ENCODE results near the gene PASK.

PASK gene

DNA sequence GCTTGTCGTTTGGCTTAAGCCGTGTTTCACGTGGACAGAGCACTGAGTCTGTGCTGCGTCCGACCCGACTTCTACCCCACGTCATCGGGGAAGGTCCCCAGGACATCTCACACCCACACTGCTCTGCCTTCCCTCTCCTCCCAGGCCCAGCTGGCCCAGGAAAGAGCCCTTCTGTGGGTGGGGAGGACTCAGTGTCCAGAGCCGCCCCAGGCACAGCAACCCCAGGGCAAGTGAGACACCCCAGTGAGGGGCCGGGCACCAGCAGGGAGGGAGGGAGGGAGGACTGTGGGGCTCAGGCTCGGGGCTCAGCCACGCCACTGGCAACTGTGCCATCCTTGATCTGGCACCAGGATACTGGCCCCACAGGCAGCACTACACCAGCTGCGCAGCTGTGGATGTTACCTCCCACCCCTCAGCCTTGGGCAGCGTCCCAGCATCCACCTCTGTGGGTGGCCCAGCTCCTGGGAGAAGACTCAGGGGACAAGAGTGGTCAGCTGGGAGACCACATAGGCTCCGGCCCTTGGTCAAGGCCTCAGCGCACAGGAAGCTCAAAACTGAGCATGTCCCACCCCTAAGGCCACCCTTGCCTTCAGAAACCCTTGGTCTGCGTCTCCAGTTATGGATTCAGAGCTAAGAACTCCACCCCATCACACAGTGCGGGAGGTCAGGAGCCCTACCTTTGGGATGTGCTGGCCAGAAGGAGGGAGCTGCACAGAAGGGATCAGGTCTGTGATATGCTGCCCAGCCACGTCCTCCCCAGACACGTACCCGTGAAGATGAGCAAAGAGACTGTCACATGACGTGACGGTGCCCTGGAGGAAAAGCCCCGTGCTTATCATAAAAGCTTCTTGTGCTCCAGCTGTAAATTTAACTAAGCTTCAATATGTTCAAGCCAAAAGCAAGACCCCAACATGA is 11.7 kb downstream of the PASK start:
- DNase-seq (ENCODE audit: extremely low spot score): no peak
- ChIA-PET POLR2A (interaction anchor here (1.4 kb wide), 1 partner anchor 12 kb away, joined by 6 read pairs; the partner anchor contains the start of gene PASK), CTCF (no interaction called here)
- no peak for TF ChIP-seq BHLHE40 (IDR thresholded peaks at IDR 0.05; ENCODE audit: borderline replicate concordance)
- TF ChIP-seq CTBP1 (IDR thresholded peaks at IDR 0.05; ENCODE audit: borderline replicate concordance): no peak
- no peak for TF ChIP-seq ELF4 (IDR thresholded peaks at IDR 0.05)
- no peak for TF ChIP-seq FOXA1 (IDR thresholded peaks at IDR 0.05)
- no peak for TF ChIP-seq PKNOX1 (IDR thresholded peaks at IDR 0.05)
- no peak for TF ChIP-seq SUZ12 (IDR thresholded peaks at IDR 0.05)
- TF ChIP-seq L3MBTL2 (conservative IDR thresholded peaks at IDR 0.05): no peak
- TF ChIP-seq ARNT (IDR thresholded peaks at IDR 0.05): no peak
- no peak for TF ChIP-seq LEF1 (IDR thresholded peaks at IDR 0.05; ENCODE audit: borderline replicate concordance)
- no peak for TF ChIP-seq HDGF (IDR thresholded peaks at IDR 0.05; ENCODE audit: borderline replicate concordance)

DNA sequence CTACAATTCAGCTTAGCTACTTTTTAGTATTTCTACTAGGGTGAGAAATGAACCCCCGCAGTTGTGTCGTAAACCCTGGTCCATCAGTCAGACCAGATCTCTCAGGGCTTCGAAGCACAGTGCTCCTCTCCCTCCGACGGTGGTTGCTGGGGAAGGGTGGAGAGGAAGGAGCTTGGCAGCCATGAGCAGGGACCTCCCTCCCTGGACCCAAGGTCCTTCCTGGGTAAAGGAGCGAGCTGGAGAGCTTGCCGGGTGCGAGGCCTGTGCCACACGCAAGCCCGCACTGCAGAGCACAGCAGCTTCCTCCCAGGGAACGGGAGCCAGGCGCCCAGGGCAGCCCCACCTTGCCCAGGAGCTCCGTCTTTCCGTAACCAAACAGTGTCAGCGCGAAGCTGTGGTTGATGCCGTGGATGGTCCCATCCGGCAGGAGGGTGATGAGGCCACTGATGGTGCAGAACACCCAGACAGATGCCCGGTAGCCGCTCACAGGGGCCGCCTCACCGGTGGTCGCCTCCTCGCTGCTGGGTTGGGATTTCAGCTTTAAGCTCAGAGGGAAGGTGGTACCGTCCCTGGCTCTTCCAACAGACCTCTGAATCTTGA is 12.5 kb downstream of the PASK start:
- DNase-seq (ENCODE audit: extremely low spot score): no peak
- no peak for TF ChIP-seq SUZ12 (IDR thresholded peaks at IDR 0.05)
- no peak for TF ChIP-seq HDGF (IDR thresholded peaks at IDR 0.05; ENCODE audit: borderline replicate concordance)
- TF ChIP-seq CTBP1 (IDR thresholded peaks at IDR 0.05; ENCODE audit: borderline replicate concordance): no peak
- no peak for TF ChIP-seq SP1 (IDR thresholded peaks at IDR 0.05)
- no peak for TF ChIP-seq NFRKB (IDR thresholded peaks at IDR 0.05)
- TF ChIP-seq ZNF384 (IDR thresholded peaks at IDR 0.05): no peak
- no peak for TF ChIP-seq FOXK2 (IDR thresholded peaks at IDR 0.05)
- no peak for TF ChIP-seq L3MBTL2 (conservative IDR thresholded peaks at IDR 0.05)
- TF ChIP-seq BHLHE40 (IDR thresholded peaks at IDR 0.05; ENCODE audit: borderline replicate concordance): no peak
- no peak for TF ChIP-seq TARDBP (IDR thresholded peaks at IDR 0.05)
- ChIA-PET CTCF (no interaction called here), POLR2A (interaction anchor here (1.4 kb wide), 1 partner anchor 13 kb away, joined by 6 read pairs; the partner anchor contains the start of gene PASK)

DNA sequence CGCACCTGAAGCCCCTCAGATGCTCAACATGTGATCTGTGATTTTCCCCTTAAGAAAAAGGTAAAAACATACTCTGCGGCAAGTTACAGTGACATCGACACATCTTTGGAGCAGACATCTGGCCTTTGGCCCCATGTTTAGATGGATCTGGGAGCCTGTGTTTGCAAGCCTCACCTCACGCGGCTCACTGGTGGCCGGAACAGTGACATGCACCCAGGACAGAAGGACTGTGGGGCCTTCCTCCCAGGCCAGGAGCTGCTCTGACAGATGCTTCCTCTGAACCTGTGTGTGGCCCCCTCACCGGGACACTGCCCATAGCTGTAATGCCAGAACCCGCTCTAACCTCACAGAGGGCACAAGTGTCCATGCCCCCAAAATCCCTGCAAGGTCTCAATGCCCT is 13.1 kb downstream of the PASK start:
- TF ChIP-seq SP1 (IDR thresholded peaks at IDR 0.05) (no peak), TARDBP (IDR thresholded peaks at IDR 0.05) (no peak), PKNOX1 (IDR thresholded peaks at IDR 0.05) (no peak), HDGF (IDR thresholded peaks at IDR 0.05; ENCODE audit: borderline replicate concordance) (no peak), L3MBTL2 (conservative IDR thresholded peaks at IDR 0.05) (no peak), LEF1 (IDR thresholded peaks at IDR 0.05; ENCODE audit: borderline replicate concordance) (no peak), BHLHE40 (IDR thresholded peaks at IDR 0.05; ENCODE audit: borderline replicate concordance) (no peak), FOXA1 (IDR thresholded peaks at IDR 0.05) (no peak), FOXM1 (IDR thresholded peaks at IDR 0.05; ENCODE audit: borderline replicate concordance) (no peak)
- DNase-seq (ENCODE audit: extremely low spot score): no peak
- ChIA-PET POLR2A (no interaction called here), CTCF (no interaction called here)

GRCh38 chr2:241135737-241136136 is 13.5 kb downstream of the PASK start:
- CTCF ChIA-PET: no interaction called here
- POLR2A ChIA-PET: no interaction called here
- no peak for TF ChIP-seq L3MBTL2 (conservative IDR thresholded peaks at IDR 0.05)
- TF ChIP-seq ELF4 (IDR thresholded peaks at IDR 0.05): no peak
- TF ChIP-seq TARDBP (IDR thresholded peaks at IDR 0.05): no peak
- TF ChIP-seq FOXM1 (IDR thresholded peaks at IDR 0.05; ENCODE audit: borderline replicate concordance): no peak
- no peak for TF ChIP-seq LEF1 (IDR thresholded peaks at IDR 0.05; ENCODE audit: borderline replicate concordance)
- TF ChIP-seq FOXA1 (IDR thresholded peaks at IDR 0.05): no peak
- TF ChIP-seq SUZ12 (IDR thresholded peaks at IDR 0.05): no peak
- TF ChIP-seq HDGF (IDR thresholded peaks at IDR 0.05; ENCODE audit: borderline replicate concordance): no peak
- no peak for TF ChIP-seq BHLHE40 (IDR thresholded peaks at IDR 0.05; ENCODE audit: borderline replicate concordance)
- TF ChIP-seq PKNOX1 (IDR thresholded peaks at IDR 0.05): no peak
- no peak for TF ChIP-seq CTBP1 (IDR thresholded peaks at IDR 0.05; ENCODE audit: borderline replicate concordance)
- no peak for TF ChIP-seq ZNF384 (IDR thresholded peaks at IDR 0.05)
- TF ChIP-seq NFRKB (IDR thresholded peaks at IDR 0.05): no peak
- no peak for TF ChIP-seq FOXK2 (IDR thresholded peaks at IDR 0.05)
- TF ChIP-seq ARNT (IDR thresholded peaks at IDR 0.05): no peak
- no peak for TF ChIP-seq SP1 (IDR thresholded peaks at IDR 0.05)
- no peak for DNase-seq (ENCODE audit: extremely low spot score)

- ChIA-PET POLR2A (no interaction called here), CTCF (interaction anchor here (0.8 kb wide), 1 partner anchor 151 kb away, joined by 3 read pairs; no protein-coding TSS in a partner anchor)
- no peak for DNase-seq (ENCODE audit: extremely low spot score)
- TF ChIP-seq ELF4 (IDR thresholded peaks at IDR 0.05): no peak
- no peak for TF ChIP-seq LEF1 (IDR thresholded peaks at IDR 0.05; ENCODE audit: borderline replicate concordance)
- no peak for TF ChIP-seq BHLHE40 (IDR thresholded peaks at IDR 0.05; ENCODE audit: borderline replicate concordance)
- TF ChIP-seq FOXM1 (IDR thresholded peaks at IDR 0.05; ENCODE audit: borderline replicate concordance): no peak
- TF ChIP-seq SP1 (IDR thresholded peaks at IDR 0.05): no peak
- TF ChIP-seq NFRKB (IDR thresholded peaks at IDR 0.05): no peak
- TF ChIP-seq FOXA1 (IDR thresholded peaks at IDR 0.05): no peak
- no peak for TF ChIP-seq TARDBP (IDR thresholded peaks at IDR 0.05)
- TF ChIP-seq L3MBTL2 (conservative IDR thresholded peaks at IDR 0.05): no peak
- TF ChIP-seq ZNF384 (IDR thresholded peaks at IDR 0.05): no peak
- TF ChIP-seq PKNOX1 (IDR thresholded peaks at IDR 0.05): no peak
- no peak for TF ChIP-seq ARNT (IDR thresholded peaks at IDR 0.05)
Measured at GRCh38 chr2:241134711-241135110, 14.6 kb downstream of the PASK start.

All from HEK293T (cell line).